Measurements from ENCODE around the gene INPP4B. TPM values are rescaled to one million over a fixed set of nuclear protein-coding genes. Genes with fewer than 3 reads are reported as not detected.

The INPP4B gene
- total RNA-seq, 1 experiment from 2014 or later: 53.7 TPM

DNA sequence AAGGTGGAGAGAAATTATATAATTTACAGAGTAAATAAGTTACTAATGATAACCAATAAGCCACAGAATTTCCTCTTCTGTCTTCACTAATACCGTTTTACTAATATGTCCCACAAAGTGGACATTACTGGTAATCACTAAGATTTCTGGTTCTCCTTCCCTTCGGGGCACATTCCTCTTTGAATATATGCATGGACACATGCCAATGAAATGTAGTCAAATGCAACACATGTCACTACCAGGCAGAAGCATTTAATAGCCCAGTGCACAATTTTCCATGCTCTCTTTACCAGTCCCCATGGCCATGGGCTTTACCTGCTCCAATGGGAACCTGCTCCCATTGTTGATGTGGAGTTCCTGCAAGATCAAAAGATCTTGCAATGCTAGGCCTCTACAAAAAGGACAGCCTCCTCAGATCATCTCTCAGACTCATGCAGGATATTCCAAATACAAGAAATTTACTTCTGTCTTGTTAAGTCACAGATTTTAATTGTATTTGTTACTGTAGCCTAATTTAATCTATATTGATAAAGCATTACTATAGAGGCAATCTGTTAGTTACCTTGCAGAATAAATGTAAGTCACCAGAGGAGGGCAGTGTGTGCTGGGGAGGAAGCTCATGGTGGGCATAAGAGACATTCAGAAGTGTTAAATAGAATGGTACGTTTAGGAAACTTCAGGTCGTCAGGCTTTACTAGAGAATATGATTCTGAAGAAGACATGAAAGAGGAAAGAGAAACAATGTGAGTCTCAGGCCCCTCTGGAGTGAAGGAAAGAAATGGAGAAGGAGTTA is 37.1 kb upstream of the INPP4B start:
- no peak overlapping the region for H3K4me2 ChIP-seq
- no peaks in the 10 kb centered on the region for H3K36me3 ChIP-seq (ENCODE audit: low read depth)
- intact Hi-C loops (cut with micrococcal nuclease; ENCODE audit: unreplicated experiment): no loop called here
- no peaks in the 10 kb centered on the region for H3K27me3 ChIP-seq (ENCODE audit: insufficient read depth, low read depth)
- no peaks in the 10 kb centered on the region for H4K20me1 ChIP-seq (ENCODE audit: insufficient read depth)
- TF ChIP-seq, protein P1, sequence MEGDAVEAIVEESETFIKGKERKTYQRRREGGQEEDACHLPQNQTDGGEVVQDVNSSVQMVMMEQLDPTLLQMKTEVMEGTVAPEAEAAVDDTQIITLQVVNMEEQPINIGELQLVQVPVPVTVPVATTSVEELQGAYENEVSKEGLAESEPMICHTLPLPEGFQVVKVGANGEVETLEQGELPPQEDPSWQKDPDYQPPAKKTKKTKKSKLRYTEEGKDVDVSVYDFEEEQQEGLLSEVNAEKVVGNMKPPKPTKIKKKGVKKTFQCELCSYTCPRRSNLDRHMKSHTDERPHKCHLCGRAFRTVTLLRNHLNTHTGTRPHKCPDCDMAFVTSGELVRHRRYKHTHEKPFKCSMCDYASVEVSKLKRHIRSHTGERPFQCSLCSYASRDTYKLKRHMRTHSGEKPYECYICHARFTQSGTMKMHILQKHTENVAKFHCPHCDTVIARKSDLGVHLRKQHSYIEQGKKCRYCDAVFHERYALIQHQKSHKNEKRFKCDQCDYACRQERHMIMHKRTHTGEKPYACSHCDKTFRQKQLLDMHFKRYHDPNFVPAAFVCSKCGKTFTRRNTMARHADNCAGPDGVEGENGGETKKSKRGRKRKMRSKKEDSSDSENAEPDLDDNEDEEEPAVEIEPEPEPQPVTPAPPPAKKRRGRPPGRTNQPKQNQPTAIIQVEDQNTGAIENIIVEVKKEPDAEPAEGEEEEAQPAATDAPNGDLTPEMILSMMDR (conservative IDR thresholded peaks at IDR 0.05): no peak
- no peak for TF ChIP-seq EZH2 (IDR thresholded peaks at IDR 0.05; ENCODE audit: low read depth)
- H3K9me2 ChIP-seq (ENCODE audit: insufficient read depth): no peaks in the 10 kb centered on the region
- no peaks in the 10 kb centered on the region for H3K4me1 ChIP-seq (replicated peaks; ENCODE audit: insufficient read depth)
- no peaks in the 10 kb centered on the region for H3F3A ChIP-seq (ENCODE audit: insufficient read depth, low read depth)
- H2AFZ ChIP-seq: no peak overlapping the region
- DNase-seq: no peak
- CTCF ChIA-PET: no interaction called here
- H3K79me2 ChIP-seq (ENCODE audit: low read depth): no peaks in the 10 kb centered on the region
- no peak overlapping the region for H3K27ac ChIP-seq
- H3K4me3 ChIP-seq: no peak overlapping the region
- no TSS peak for BruUV-seq (replicated peaks)
- POLR2A ChIA-PET (ENCODE audit: unreplicated experiment): no interaction called here
- no peaks in the 10 kb centered on the region for H3K9me3 ChIP-seq (ENCODE audit: insufficient read depth, low read depth)

DNA sequence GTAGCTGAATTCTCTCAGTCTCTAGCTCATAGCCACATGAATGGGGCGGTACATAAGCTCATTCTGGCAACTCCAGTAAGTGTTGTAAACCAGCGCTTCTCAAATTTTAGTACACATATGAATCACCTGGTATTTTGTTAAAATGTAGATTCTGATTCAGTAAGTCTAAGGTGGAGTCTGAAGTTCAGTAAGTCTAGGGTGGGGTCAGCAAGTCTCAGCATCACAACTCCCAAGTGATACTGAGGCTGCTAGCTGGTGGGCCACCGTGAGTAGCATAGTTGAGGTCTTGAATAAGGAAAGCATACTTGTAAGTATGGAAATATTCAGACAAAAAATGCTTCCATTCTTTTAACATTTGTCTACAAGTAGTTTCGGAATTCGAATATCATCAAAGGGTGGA is 36.1 kb upstream of the INPP4B start:
- H3K27ac ChIP-seq: no peak overlapping the region
- intact Hi-C loops (cut with micrococcal nuclease; ENCODE audit: unreplicated experiment): no loop called here
- no peaks in the 10 kb centered on the region for H3K4me1 ChIP-seq (replicated peaks; ENCODE audit: insufficient read depth)
- no TSS peak for BruUV-seq (replicated peaks)
- H3K36me3 ChIP-seq (ENCODE audit: low read depth): no peaks in the 10 kb centered on the region
- ChIA-PET CTCF (no interaction called here), POLR2A (ENCODE audit: unreplicated experiment) (no interaction called here)
- no peaks in the 10 kb centered on the region for H3K9me3 ChIP-seq (ENCODE audit: insufficient read depth, low read depth)
- H4K20me1 ChIP-seq (ENCODE audit: insufficient read depth): no peaks in the 10 kb centered on the region
- H3K4me3 ChIP-seq: no peak overlapping the region
- TF ChIP-seq, protein P1 (conservative IDR thresholded peaks at IDR 0.05): no peak
- no peak for TF ChIP-seq EZH2 (IDR thresholded peaks at IDR 0.05; ENCODE audit: low read depth)
- H3K79me2 ChIP-seq (ENCODE audit: low read depth): no peaks in the 10 kb centered on the region
- no peaks in the 10 kb centered on the region for H3K27me3 ChIP-seq (ENCODE audit: insufficient read depth, low read depth)
- H3F3A ChIP-seq (ENCODE audit: insufficient read depth, low read depth): no peaks in the 10 kb centered on the region
- H3K4me2 ChIP-seq: no peak overlapping the region
- no peak overlapping the region for H2AFZ ChIP-seq
- H3K9me2 ChIP-seq (ENCODE audit: insufficient read depth): no peaks in the 10 kb centered on the region
- DNase-seq: no peak

DNA sequence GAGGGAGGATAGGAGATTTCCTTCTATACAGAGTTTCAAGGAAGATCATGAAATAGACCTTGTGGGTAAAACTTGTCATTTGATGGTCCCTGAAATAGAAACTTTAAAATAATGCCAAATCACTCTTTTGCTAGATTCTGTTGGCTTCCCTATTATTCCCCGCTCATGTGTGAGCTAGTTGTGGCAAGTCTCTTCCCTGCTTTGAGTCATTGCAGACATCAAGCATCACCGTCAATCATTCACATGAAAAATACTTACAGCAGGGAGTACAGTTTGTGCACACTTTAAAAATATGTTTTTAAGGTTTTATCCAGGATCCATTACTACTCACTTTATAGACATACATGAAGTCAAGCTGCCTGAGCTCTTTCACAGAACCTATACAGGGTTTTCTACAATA is 35.2 kb upstream of the INPP4B start:
- ChIA-PET POLR2A (ENCODE audit: unreplicated experiment) (no interaction called here), CTCF (no interaction called here)
- TF ChIP-seq, protein P1 (conservative IDR thresholded peaks at IDR 0.05): no peak
- TF ChIP-seq EZH2 (IDR thresholded peaks at IDR 0.05; ENCODE audit: low read depth): no peak
- Histone ChIP-seq H3K9me3 (ENCODE audit: insufficient read depth, low read depth) (no peaks in the 10 kb centered on the region), H3K27ac (no peak overlapping the region), H4K20me1 (ENCODE audit: insufficient read depth) (no peaks in the 10 kb centered on the region), H3K79me2 (ENCODE audit: low read depth) (no peaks in the 10 kb centered on the region), H3K4me3 (no peak overlapping the region), H3K9me2 (ENCODE audit: insufficient read depth) (no peaks in the 10 kb centered on the region), H3K4me1 (replicated peaks; ENCODE audit: insufficient read depth) (no peaks in the 10 kb centered on the region), H3F3A (ENCODE audit: insufficient read depth, low read depth) (no peaks in the 10 kb centered on the region), H2AFZ (no peak overlapping the region), H3K27me3 (ENCODE audit: insufficient read depth, low read depth) (no peaks in the 10 kb centered on the region), H3K4me2 (no peak overlapping the region), H3K36me3 (ENCODE audit: low read depth) (no peaks in the 10 kb centered on the region)
- intact Hi-C loops (cut with micrococcal nuclease; ENCODE audit: unreplicated experiment): no loop called here
- no TSS peak for BruUV-seq (replicated peaks)
- DNase-seq: no peak
